Kidney (tissue), 14 donors: ENCODE results near the gene USP3. TPM values are rescaled to one million over a fixed set of nuclear protein-coding genes. Genes with fewer than 3 reads are reported as not detected.
"Not testable (repeated sequence)": the region's sequence is repeated elsewhere in the genome, so short reads cannot be mapped to it uniquely, and the experiment has no call there.

ENCODE experiments used
- DNase-seq, 5 donors: peaks; one replicate each; pipeline ENCODE4 v3.0.0-alpha.2; 2013 to 2020
- FAIRE-seq: peaks from 2 replicates; lab custom pipeline; 2012; peaks lifted over from hg19 to GRCh38; lab: Jason Lieb, UNC
- H3K27ac ChIP-seq, 2 donors: one replicate each; pipeline ENCODE4 v1.7.0; 2013; ENCODE audit warnings: low read depth in 2 of 2, low read length in 2 of 2, inconsistent platforms in 1 of 2
- H3K27me3 ChIP-seq: one replicate; pipeline ENCODE4 v1.7.1; 2013; ENCODE audit warnings: low read length, inconsistent platforms; ENCODE audit not compliant: control insufficient read depth, insufficient read depth
- H3K36me3 ChIP-seq, 3 donors: one replicate each; pipeline versions ENCODE4 v1.7.0 to v1.7.1; 2013; ENCODE audit warnings: low read length in 3 of 3, control low read depth in 1 of 3, inconsistent platforms in 1 of 3; ENCODE audit not compliant: insufficient read depth in 3 of 3, control insufficient read depth in 2 of 3
- H3K4me1 ChIP-seq, 3 donors: one replicate each; pipeline versions ENCODE4 v1.7.0 to v1.7.1; 2013; ENCODE audit warnings: low read length in 3 of 3, inconsistent platforms in 1 of 3, low read depth in 1 of 3; ENCODE audit not compliant: control insufficient read depth in 2 of 3, insufficient read depth in 2 of 3
- H3K4me3 ChIP-seq, 3 donors: one replicate each; pipeline versions ENCODE4 v1.7.0 to v1.8.1; 2013; ENCODE audit warnings: low read length in 3 of 3, control low read depth in 1 of 3, inconsistent platforms in 1 of 3
- H3K9ac ChIP-seq, 3 donors: one replicate each; pipeline versions ENCODE4 v1.7.0 to v1.7.1; 2013; ENCODE audit warnings: low read length in 3 of 3, control low read depth in 1 of 3, inconsistent platforms in 1 of 3
- H3K9me3 ChIP-seq, 3 donors: one replicate each; pipeline versions ENCODE4 v1.7.0 to v1.7.1; 2013; ENCODE audit warnings: low read length in 3 of 3, control low read depth in 1 of 3, inconsistent platforms in 1 of 3; ENCODE audit not compliant: control insufficient read depth in 2 of 3, insufficient read depth in 1 of 3
- intact Hi-C: fragments of 100-400 bp; cut with DNase I; formaldehyde crosslinking; loops from one replicate; pipeline ENCODE4 v1.11.1; 2022
- polyA plus RNA-seq: library from polyadenylated mRNA; stranded (reverse); fragments of 350-450 nt; fragmentation: Illumina TruSeq; extraction: RNeasy Lipid Tissue Mini Kit (QIAGEN cat#74804); gene quantifications from one replicate; pipeline ENCODE4 v1.2.3, GENCODE V29; 2014; ENCODE audit warnings: low read depth, low replicate concordance; ENCODE audit not compliant: insufficient read depth
- total RNA-seq: library from RNA; stranded (reverse); fragmentation: NEBNext Ultra II Directional; extraction: Animal tissue kit (Norgen Biotek cat#: 25700); gene quantifications from one replicate; pipeline ENCODE4 v1.2.1, GENCODE V29; 2021
- TF ChIP-seq, protein P1 (sequence below): IDR thresholded peaks from 3 replicates; pipeline ENCODE4 v1.5.1; 2012; ENCODE audit warnings: mild to moderate bottlenecking, moderate library complexity, borderline replicate concordance; ENCODE audit not compliant: insufficient read depth; ENCODE audit errors: extremely low read depth
- donor health status: control.
- donor health status: control.
- donor health status: control.
- donor health status: control.
- donor health status: control.
- donor health status: DM: yes; HTN: yes; CAD: no.
- donor health status: Normal renal cell carcinoma (clear cell type).

USP3 gene
- total and polyA plus RNA-seq, 2 donors from 2014 or later: 25.2 to 72.5 TPM

DNA sequence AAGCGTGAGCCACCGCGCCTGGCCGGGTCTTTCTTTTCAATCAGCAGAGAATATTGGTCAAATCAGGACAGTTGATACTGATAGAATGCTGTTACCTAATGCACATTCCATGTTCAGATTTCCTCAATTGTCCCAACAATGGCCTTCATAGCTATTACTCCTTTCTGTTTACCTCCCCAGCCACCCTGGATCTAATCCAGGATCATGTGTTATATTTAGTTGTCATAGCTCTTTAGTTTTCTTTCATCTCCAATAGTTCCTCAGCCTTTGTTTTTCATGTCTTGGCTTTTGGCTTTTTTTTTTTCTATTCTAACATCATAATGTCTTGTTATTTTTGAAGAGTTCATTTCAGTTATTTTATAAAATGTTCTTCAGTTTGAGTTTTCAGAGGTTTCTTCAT lies 14.6 kb downstream of the USP3 start:
- no peak overlapping the region for H3K4me3 ChIP-seq
- H3K27ac ChIP-seq: no peak overlapping the region
- no peaks in the 10 kb centered on the region for H3K36me3 ChIP-seq
- no peak for FAIRE-seq
- H3K9me3 ChIP-seq: no peaks in the 10 kb centered on the region
- TF ChIP-seq, protein P1, sequence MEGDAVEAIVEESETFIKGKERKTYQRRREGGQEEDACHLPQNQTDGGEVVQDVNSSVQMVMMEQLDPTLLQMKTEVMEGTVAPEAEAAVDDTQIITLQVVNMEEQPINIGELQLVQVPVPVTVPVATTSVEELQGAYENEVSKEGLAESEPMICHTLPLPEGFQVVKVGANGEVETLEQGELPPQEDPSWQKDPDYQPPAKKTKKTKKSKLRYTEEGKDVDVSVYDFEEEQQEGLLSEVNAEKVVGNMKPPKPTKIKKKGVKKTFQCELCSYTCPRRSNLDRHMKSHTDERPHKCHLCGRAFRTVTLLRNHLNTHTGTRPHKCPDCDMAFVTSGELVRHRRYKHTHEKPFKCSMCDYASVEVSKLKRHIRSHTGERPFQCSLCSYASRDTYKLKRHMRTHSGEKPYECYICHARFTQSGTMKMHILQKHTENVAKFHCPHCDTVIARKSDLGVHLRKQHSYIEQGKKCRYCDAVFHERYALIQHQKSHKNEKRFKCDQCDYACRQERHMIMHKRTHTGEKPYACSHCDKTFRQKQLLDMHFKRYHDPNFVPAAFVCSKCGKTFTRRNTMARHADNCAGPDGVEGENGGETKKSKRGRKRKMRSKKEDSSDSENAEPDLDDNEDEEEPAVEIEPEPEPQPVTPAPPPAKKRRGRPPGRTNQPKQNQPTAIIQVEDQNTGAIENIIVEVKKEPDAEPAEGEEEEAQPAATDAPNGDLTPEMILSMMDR: no peak
- DNase-seq: no peak
- H3K27me3 ChIP-seq: no peaks in the 10 kb centered on the region
- peaks cover 0 to 39% (median 17%) of the 10 kb centered on the region in 3 donors for H3K4me1 ChIP-seq
- intact Hi-C loops: no loop called here
- H3K9ac ChIP-seq: no peak overlapping the region

DNA sequence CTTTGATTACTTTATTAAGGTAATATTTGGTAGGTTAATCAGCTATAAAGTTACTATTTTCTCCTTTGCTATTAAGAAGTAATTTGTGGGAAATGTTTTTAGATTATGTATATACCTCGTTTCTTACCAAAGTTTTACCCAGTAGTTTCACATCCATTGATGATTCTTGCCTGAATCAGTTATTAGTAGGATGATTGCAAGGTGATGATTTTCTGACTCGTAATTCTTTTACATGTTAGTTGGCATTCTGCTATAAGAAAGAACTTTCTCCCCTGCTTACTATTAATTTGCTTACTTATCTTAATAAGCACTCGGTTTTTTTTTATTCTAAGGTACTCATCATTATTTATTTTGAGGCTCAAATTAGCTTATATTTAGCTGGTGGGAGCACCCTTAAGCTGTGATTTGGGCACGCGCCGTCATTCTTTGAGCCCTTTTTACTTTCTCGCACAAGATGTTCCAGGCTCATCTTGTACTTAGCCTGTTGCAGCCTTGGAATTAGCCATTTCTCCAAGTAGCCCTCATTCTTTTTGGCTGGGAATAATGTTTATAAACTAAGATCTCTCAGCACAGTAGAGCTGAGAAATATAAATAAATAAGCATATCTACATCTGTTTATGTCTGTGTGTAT lies 15.3 kb downstream of the USP3 start:
- Histone ChIP-seq H3K4me1 (peaks cover 0 to 44% (median 18%) of the 10 kb centered on the region in 3 donors), H3K4me3 (no peak overlapping the region), H3K27me3 (no peaks in the 10 kb centered on the region), H3K36me3 (no peaks in the 10 kb centered on the region), H3K27ac (no peak overlapping the region), H3K9me3 (no peaks in the 10 kb centered on the region), H3K9ac (no peak overlapping the region)
- FAIRE-seq (no peak), DNase-seq (no peak)
- intact Hi-C loops: no loop called here
- TF ChIP-seq, protein P1: no peak

DNA sequence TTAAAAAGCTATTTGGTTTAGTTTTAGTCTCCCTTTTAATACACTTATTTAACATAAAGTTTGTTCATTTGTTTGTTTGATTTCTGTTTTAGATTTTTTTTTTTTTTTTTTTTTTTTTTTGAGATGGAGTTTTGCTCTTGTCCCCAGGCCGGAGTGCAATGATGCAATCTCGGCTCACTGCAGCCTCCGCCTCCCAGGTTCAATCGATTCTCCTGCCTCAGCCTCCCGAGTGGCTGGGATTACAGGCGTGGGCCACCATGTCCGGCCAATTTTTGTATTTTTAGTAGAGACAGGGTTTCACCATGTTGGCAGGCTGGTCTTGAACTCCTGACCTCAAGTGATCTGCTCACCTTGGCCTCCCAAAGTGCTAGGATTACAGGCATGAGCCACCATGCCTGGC lies 16.1 kb downstream of the USP3 start:
- H3K27ac ChIP-seq, H3K27me3 ChIP-seq: not testable (repeated sequence)
- peaks cover 0 to 44% (median 16%) of the 10 kb centered on the region in 3 donors for H3K4me1 ChIP-seq

DNA sequence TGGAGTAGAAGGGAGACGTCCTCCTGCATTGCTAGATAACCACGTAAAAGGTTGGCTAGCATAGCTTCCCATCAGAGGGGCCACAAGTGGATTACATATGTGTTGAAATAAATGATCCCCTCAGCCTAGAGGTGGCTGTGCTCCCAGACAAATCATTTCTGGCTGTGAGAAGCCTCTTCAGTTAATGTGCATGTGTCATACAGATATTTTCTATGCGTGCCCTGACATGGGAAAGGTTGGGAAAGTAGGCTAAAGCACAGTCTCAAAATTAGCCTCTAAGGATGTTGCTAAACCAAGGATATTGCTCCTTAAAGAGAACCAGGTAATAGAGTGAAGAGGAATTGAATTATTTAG lies 17.8 kb downstream of the USP3 start:
- Histone ChIP-seq H3K4me1 (peaks cover 0 to 37% (median 16%) of the 10 kb centered on the region in 3 donors), H3K9ac (no peak overlapping the region), H3K27me3 (no peaks in the 10 kb centered on the region), H3K27ac (no peak overlapping the region), H3K4me3 (no peak overlapping the region), H3K9me3 (no peaks in the 10 kb centered on the region), H3K36me3 (no peaks in the 10 kb centered on the region)
- TF ChIP-seq, protein P1: no peak
- no peak for DNase-seq
- intact Hi-C loops: no loop called here
- no peak for FAIRE-seq

More for the DNA sequence above, 16.1 kb downstream of the USP3 start:
- H3K9ac ChIP-seq, H3K4me3 ChIP-seq, H3K9me3 ChIP-seq, H3K36me3 ChIP-seq, DNase-seq, FAIRE-seq, intact Hi-C loops: not testable (repeated sequence)
